HG02678 (cell line): ENCODE results near the gene CRIM1.

Experiments
- ATAC-seq: cut with Tn5 transposase; IDR thresholded peaks from one replicate; pipeline ENCODE4 v1.9.1; 2021; ENCODE audit warnings: mild to moderate bottlenecking, moderate library complexity; ENCODE audit not compliant: unreplicated experiment

CRIM1 gene

DNA sequence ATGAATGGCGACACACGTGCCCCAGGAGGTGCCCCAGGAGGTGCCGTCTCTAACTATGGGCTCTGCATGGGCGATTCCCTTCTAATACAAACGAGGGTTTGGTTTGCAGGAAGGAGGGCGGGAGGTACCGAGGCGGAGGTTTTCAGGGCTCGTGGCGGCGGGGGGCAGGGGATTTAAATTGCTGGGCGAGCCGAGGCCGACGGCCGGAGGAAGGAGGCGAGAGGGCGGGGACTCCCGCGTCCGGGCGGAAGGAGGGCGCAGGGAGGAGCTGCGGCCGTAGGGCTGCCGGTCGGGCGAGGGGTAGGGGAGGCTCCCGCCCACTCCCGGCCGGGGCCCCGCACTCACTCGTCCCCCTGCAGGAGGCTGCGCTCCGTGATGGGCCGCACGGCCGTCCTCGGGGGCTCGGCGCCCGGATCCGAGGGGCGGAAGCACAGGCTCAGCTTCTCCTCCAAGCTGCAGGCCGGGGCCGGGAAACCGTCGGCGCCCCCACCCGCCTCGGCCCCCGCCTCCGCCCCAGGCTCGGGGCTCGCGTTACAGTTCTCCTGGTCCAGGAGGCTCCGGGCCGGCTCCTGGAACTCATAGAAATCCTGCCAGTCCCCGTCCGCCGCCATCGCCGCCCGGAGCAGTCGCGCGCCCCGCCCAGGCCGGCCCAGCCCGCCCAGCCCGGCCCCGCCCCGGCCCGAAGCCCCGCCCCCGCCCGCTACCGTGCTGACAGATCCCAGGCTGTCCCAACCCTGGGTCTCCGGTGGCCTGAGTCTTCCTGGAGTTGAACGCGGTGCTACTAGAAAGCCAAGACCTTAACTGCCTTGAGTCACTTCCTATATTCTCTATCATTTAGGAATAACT is 242.2 kb downstream of the CRIM1 start, which contains the start of gene FEZ2:
TSS of gene FEZ2 (minus strand) at position 637 of the 846 bp plus-strand sequence. CDS start at position 611, 26 bp downstream.
- peak; percentile 99 for ATAC-seq
